Loucy (cell line): ENCODE measurements around the gene GPX7.

Experiments used
- EZH2phosphoT487 ChIP-seq: fragments of 200-600 bp; IDR thresholded peaks from 2 replicates; pipeline ENCODE4 v1.6.1; 2018; ENCODE audit warnings: antibody characterized with exemption, mild to moderate bottlenecking, moderate library complexity, borderline replicate concordance
- TF ChIP-seq, protein P1 (sequence below): fragments of 200-600 bp; sonication (generic); conservative IDR thresholded peaks from 2 replicates; pipeline ENCODE4 v1.5.1; 2014; ENCODE audit warnings: mild to moderate bottlenecking, antibody characterized with exemption, low read length

DNA sequence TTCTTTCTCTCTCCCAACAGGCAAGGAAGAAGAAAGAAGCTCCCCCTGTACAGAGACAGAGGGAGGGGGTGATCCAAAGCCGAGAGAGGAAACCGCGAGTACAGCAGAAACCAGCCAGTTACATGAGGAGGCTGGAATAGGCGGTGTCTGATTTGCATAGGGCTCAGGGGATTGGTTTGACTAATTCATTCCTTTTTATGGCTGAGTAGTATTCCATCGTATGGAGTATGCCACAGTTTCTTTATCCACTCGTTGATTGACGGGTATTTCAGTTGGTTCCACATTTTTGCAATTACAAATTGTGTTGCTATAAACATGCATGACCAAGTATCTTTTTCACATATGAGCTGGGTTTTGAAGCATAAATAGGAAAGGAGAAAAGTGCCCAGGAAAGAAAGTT is 3.4 kb upstream of the GPX7 start:
- TF ChIP-seq, protein P1, sequence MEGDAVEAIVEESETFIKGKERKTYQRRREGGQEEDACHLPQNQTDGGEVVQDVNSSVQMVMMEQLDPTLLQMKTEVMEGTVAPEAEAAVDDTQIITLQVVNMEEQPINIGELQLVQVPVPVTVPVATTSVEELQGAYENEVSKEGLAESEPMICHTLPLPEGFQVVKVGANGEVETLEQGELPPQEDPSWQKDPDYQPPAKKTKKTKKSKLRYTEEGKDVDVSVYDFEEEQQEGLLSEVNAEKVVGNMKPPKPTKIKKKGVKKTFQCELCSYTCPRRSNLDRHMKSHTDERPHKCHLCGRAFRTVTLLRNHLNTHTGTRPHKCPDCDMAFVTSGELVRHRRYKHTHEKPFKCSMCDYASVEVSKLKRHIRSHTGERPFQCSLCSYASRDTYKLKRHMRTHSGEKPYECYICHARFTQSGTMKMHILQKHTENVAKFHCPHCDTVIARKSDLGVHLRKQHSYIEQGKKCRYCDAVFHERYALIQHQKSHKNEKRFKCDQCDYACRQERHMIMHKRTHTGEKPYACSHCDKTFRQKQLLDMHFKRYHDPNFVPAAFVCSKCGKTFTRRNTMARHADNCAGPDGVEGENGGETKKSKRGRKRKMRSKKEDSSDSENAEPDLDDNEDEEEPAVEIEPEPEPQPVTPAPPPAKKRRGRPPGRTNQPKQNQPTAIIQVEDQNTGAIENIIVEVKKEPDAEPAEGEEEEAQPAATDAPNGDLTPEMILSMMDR = no peak
- no peak for TF ChIP-seq EZH2phosphoT487
